GM21723 (cell line): Measurements from ENCODE around the gene FOXRED1.
"Not testable (repeated sequence)": the region's sequence is repeated elsewhere in the genome, so short reads cannot be mapped to it uniquely, and the experiment has no call there.

Source experiments
- ATAC-seq: cut with Tn5 transposase; IDR thresholded peaks from one replicate; pipeline ENCODE4 v1.9.1; 2021; ENCODE audit warnings: mild to moderate bottlenecking, moderate library complexity; ENCODE audit not compliant: unreplicated experiment

The FOXRED1 gene

GRCh38 chr11:126268361-126268707 lies 620 bp upstream of the FOXRED1 start:
- ATAC-seq, result peak; percentile 0

- ATAC-seq, result no peak
Observed at GRCh38 chr11:126277322-126277721, 8.4 kb downstream of the FOXRED1 start.

GRCh38 chr11:126277780-126278179 lies 8.8 kb downstream of the FOXRED1 start:
- no peak for ATAC-seq

GRCh38 chr11:126279191-126279590 lies 10.2 kb downstream of the FOXRED1 start:
- ATAC-seq, result no peak

- no peak for ATAC-seq
Observed at GRCh38 chr11:126280595-126280994, 11.6 kb downstream of the FOXRED1 start.

- ATAC-seq, result no peak
Observed at GRCh38 chr11:126281245-126281644, 12.3 kb downstream of the FOXRED1 start.

- ATAC-seq, result no peak
Observed at GRCh38 chr11:126281666-126282175, 12.8 kb downstream of the FOXRED1 start.

GRCh38 chr11:126282361-126282735 lies 13.4 kb downstream of the FOXRED1 start:
- ATAC-seq, result peak; percentile 21

GRCh38 chr11:126282736-126283591 lies 14.0 kb downstream of the FOXRED1 start, which contains the start of gene TIRAP:
Gene TIRAP (plus strand): TSS chr11:126283093. CDS start chr11:126290895, 7,802 bp downstream.
- ATAC-seq, result peak; percentile 71

GRCh38 chr11:126284829-126285228 lies 15.9 kb downstream of the FOXRED1 start:
- peak; percentile 52 for ATAC-seq

GRCh38 chr11:126288237-126288636 lies 19.3 kb downstream of the FOXRED1 start:
- ATAC-seq, result no peak

GRCh38 chr11:126290887-126291286 lies 21.9 kb downstream of the FOXRED1 start:
- no peak for ATAC-seq

GRCh38 chr11:126293726-126294125 lies 24.8 kb downstream of the FOXRED1 start:
- no peak for ATAC-seq

- ATAC-seq, result no peak
Observed at GRCh38 chr11:126297004-126297403, 28.1 kb downstream of the FOXRED1 start.

GRCh38 chr11:126303623-126304456 lies 34.9 kb downstream of the FOXRED1 start, which contains the start of gene DCPS:
Gene DCPS (plus strand): TSS chr11:126304060. CDS start chr11:126304081, 21 bp downstream.
- peak; percentile 86 for ATAC-seq

- peak; percentile 37 for ATAC-seq
Observed at GRCh38 chr11:126304457-126305075, 35.6 kb downstream of the FOXRED1 start.

GRCh38 chr11:126305699-126306098 lies 36.7 kb downstream of the FOXRED1 start:
- peak; percentile 49 for ATAC-seq

GRCh38 chr11:126307706-126308105 lies 38.8 kb downstream of the FOXRED1 start:
- no peak for ATAC-seq

- ATAC-seq, result no peak
Observed at GRCh38 chr11:126308271-126308671, 39.3 kb downstream of the FOXRED1 start.

- ATAC-seq, result not testable (repeated sequence)
Observed at GRCh38 chr11:126308771-126309170, 39.8 kb downstream of the FOXRED1 start.
